GM19193 (cell line): ENCODE data around the gene ITPRIPL1.

Experiments
- POLR2A ChIP-seq: IDR thresholded peaks from 4 replicates; pipeline ENCODE4 v1.6.1; 2011; ENCODE audit not compliant: insufficient read depth, insufficient read length; ENCODE audit errors: extremely low read depth

Gene ITPRIPL1

DNA sequence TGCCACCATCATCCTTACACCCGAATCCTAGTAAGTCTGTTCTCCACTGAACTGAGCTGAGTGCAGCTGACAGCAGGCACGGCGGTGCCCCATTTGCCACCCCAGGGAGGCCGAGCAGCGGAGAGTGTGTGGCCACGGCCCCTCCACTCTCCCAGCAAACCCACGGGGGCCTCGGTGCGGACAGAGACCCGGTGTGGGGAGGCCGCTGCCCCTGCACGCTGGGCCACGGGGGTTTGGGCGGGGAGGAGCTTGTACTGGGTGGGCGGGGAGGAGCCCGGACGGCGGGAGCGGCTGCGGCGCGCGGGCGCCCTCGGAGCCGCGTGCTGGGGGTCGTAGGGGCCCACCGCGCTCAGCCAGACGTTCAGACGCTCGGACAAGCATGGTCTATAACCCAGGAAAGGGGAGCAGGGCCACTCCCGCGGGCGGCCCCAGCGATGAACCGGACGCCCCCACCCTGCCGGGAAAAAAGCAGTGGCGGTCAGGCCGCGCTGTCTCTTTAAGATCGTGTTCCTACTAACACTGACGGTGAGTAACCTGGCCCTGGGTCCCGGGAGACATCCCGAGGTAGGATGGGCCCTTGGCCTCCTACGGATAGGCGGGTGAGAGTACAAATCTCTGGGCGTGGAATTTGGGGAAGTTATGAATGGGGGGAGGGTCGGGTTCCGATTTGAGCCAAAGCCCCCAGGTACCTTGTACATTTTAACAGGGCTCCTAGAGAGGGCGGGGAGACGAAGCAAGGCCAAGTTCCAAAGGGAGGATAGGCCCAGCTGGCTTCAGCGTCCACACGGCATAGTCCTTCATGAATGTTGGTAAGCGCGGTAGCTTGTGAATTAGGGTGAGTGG lies at the start of gene ITPRIPL1:
Gene ITPRIPL1 (plus strand): TSS at position 277 of the 843 bp plus-strand sequence. CDS start 523 bp downstream, at position 800.
- peak; percentile 48 for TF ChIP-seq POLR2A

GRCh38 chr2:96276787-96277499 lies 48.2 kb upstream of the ITPRIPL1 start:
- no peak for TF ChIP-seq POLR2A

DNA sequence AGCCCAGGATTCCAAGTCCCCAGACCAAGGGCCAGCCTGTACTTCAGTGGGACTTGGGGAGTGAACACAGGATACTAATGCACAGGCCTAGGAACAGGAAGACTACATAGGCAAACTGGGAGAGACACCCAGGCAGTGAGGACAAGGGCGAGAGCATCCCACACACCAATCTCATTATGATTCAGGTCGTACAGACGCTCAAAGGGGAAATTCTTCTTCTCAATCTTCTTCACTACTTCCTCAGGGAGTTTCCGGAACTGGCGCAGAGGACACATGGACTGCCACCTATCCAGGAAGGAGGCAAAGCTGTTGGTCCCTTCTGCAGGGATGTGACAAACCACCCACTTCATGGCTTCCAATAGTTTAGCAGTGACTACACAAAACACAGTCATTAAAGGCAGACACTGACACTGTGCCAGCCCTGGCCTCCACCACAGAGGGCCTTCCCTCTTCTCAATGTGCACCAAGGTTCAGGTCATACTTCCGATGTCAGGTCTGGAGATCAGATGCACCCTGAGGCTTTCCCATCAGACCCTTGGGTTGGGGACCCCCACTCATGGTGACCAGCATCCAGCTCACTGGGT lies 37.8 kb upstream of the ITPRIPL1 start:
- TF ChIP-seq POLR2A, result no peak

DNA sequence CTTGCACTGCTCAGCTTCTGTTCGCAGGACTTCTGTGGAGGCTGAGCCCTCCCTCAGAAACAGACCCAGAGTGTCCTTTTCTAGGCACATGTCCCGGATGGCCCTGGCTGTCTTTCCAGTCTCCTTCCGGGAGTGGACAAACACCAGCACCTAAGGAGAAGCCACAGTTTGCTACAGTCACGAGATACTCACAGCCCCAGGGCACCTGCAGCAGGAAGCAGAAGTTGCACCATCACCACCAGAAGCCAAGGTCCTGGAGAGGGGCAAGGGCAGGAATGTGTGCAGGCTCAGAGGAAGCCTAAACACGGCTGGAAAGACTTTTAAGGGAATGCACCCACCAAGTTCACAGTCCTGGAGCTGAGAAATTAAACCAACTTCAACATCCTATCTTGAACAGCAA lies 33.4 kb upstream of the ITPRIPL1 start:
- TF ChIP-seq POLR2A, result no peak

GRCh38 chr2:96296925-96297324 lies 28.2 kb upstream of the ITPRIPL1 start:
- TF ChIP-seq POLR2A, result no peak

DNA sequence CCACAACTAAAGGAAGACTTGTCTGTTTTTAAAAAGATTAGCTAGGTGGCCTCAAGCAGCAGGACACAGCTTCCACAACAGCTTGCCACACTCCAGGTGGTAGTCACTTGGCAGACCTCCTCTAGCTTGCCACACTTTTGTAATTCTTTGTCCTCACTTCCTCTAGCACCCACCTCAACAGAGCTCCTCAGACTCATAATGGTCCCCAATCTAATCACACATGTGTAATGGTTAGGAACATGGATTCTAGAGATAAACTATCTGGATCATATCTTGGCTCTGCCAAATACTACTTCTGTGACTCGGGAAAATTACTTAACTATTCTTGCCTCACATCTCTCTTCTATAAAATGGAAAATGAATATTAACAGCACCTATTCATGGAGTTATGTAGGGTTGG lies 23.3 kb upstream of the ITPRIPL1 start:
- no peak for TF ChIP-seq POLR2A

GRCh38 chr2:96304606-96305005 lies 20.5 kb upstream of the ITPRIPL1 start:
- TF ChIP-seq POLR2A, result no peak

GRCh38 chr2:96305091-96305978 lies 19.8 kb upstream of the ITPRIPL1 start, which contains the start of gene SNRNP200:
Gene SNRNP200 (minus strand): TSS chr2:96305546. CDS start chr2:96305437, 109 bp downstream.
- TF ChIP-seq POLR2A, result peak; percentile 91

DNA sequence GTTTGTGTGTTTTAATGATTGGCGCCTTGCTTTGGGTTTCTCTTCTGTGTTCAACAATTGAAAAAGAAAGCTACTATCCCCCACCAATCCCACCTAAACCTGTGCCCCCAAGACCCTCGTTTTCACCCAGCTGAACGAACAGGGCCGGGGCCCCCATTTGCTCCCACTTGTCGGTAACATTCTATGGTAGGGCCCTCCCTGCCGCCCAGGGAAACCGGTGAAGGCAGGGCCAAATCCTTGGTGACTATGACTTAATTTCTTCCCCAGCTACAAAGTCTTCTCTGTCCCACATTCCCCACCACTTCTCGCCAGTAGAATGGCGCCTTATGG lies 19.2 kb upstream of the ITPRIPL1 start:
- TF ChIP-seq POLR2A, result no peak

DNA sequence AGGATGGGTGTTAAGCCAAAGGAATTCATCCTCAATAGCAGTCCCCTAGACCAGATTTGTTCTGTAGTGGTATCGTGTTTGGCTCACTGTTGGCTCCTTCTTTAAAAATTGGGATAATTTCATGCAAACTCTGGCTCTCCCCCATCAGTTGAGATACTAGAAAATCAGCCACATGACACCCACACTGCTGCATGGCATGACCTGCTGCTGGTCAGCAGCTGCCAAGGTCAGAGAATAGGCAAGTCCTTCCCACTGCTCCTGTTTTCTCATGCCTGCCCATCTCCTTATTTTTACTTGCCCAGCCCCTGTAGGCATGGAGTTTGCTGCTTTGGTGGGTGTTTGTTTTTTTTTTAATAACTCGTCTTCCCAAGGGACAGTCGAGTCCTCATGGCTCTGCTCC lies 18.7 kb upstream of the ITPRIPL1 start:
- TF ChIP-seq POLR2A, result no peak

DNA sequence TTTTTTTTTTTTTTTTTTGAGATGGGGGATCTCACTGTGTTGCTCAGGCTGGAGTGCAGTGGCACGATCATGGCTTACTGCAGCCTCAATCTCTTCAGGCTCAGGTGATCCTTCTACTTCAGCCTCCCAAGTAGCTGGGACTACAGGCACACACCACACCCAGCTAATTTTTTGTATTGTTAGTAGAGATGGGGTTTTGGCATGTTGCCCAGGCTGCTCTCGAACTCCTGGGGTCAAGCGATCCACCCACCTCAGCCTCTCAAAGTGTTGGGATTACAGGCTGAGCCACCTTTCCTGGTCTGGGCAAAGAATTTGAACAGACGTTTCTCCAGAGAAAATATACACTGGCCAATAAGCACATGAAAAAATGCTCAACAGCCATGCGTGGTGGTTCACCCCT lies 16.9 kb upstream of the ITPRIPL1 start:
- TF ChIP-seq POLR2A, result no peak

DNA sequence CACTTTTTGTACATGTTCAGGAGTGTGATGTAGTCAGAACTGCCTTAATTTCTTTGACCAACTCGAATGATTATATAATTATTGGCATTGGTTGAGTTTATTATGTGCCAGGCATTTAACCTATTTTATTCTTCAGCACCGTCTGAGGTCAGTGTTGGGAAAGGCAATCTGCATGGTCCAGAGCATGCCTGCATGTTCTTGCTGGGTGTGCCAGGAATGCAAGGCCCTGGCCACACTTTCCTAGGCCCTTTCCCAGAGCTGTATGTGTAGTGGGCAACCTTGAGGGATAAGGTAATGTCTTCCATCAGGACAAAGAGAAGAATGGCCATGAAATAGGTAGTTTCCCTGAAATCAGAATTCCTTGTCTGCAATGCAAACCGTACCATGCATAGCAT lies 10.1 kb upstream of the ITPRIPL1 start:
- no peak for TF ChIP-seq POLR2A

DNA sequence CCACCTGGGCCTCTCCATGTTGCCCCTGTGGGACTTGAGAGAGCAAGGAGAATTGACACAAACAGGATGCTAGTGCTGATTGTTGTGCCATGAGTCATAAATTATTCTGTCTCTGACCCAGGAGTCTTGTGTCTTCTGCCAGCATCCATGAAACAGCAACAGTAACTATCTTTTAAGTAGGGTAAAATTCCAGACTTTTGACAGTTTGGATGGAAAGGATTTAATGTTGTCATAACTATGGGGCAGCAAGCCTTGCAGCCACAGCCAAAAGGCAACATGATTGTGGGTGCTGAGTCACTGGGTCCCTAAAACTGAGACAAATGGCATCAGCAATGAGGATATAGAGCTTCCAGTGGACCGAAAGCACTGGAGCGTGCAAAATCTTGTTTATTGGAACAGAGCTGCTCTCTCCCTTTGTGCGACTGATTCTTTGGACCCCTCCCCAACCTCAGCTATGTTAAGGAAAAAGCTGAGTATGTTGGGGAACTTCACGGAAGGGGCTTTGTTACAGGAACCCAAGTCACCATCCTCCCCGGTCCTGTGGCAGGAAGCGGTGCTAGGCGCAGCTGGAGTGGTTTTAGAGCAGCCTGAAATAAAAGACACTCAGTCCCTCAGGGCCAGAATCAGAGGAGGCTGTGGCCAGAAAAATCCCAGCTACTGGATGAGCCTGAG lies 9.6 kb upstream of the ITPRIPL1 start:
- no peak for TF ChIP-seq POLR2A

- TF ChIP-seq POLR2A, result no peak
Measured at GRCh38 chr2:96316999-96317398, 8.1 kb upstream of the ITPRIPL1 start.
